MM.1S (cell line): ENCODE data around the gene SSR2.

Experiments
- DNase-seq: peaks from one replicate; pipeline ENCODE4 v3.0.0-alpha.2; 2015
- H2AFZ ChIP-seq: fragments of 300-600 bp; sonication (generic); 2 replicates; pipeline ENCODE4 v1.6.0; 2016; ENCODE audit warnings: antibody characterized with exemption, low read length
- H3F3A ChIP-seq: fragments of 300-600 bp; sonication (generic); 2 replicates; pipeline ENCODE4 v1.6.1; 2016; ENCODE audit warnings: mild to moderate bottlenecking, antibody characterized with exemption, low read length, moderate library complexity, mixed read lengths; ENCODE audit not compliant: insufficient read depth
- H3K27ac ChIP-seq: fragments of 300-600 bp; sonication (generic); 2 replicates; pipeline ENCODE4 v1.5.1; 2016; ENCODE audit warnings: mild to moderate bottlenecking, low read length
- H3K27me3 ChIP-seq: fragments of 300-600 bp; sonication (generic); replicated peaks from 2 replicates; pipeline ENCODE4 v1.6.0; 2016; ENCODE audit warnings: low read length; ENCODE audit not compliant: insufficient read depth
- H3K36me3 ChIP-seq: fragments of 300-600 bp; sonication (generic); replicated peaks from 2 replicates; pipeline ENCODE4 v1.6.1; 2016; ENCODE audit warnings: mild to moderate bottlenecking, low read length, mixed read lengths; ENCODE audit not compliant: insufficient read depth
- H3K4me1 ChIP-seq: fragments of 300-600 bp; sonication (generic); 2 replicates; pipeline ENCODE4 v1.6.1; 2016; ENCODE audit warnings: low read length, mixed read lengths
- H3K4me2 ChIP-seq: fragments of 300-600 bp; sonication (generic); 2 replicates; pipeline ENCODE4 v1.6.0; 2016; ENCODE audit warnings: low read depth, low read length
- H3K4me3 ChIP-seq: fragments of 300-600 bp; sonication (generic); 2 replicates; pipeline ENCODE4 v1.5.1; 2016; ENCODE audit warnings: low read length, mixed read lengths
- H3K79me2 ChIP-seq: fragments of 300-600 bp; sonication (generic); 2 replicates; pipeline ENCODE4 v1.6.1; 2016; ENCODE audit warnings: mixed run types, low read length, mixed read lengths
- H3K9ac ChIP-seq: fragments of 300-600 bp; sonication (generic); 2 replicates; pipeline ENCODE4 v1.6.1; 2016; ENCODE audit warnings: low read length, mixed read lengths
- H3K9me2 ChIP-seq: fragments of 300-600 bp; sonication (generic); replicated peaks from 2 replicates; pipeline ENCODE4 v1.6.1; 2016; ENCODE audit warnings: mild to moderate bottlenecking, low read length, mixed read lengths; ENCODE audit not compliant: insufficient read depth
- H3K9me3 ChIP-seq: fragments of 300-600 bp; sonication (generic); replicated peaks from 2 replicates; pipeline ENCODE4 v1.6.1; 2016; ENCODE audit warnings: mild to moderate bottlenecking, low read length, mixed read lengths; ENCODE audit not compliant: insufficient read depth
- H4K20me1 ChIP-seq: fragments of 300-600 bp; sonication (generic); 2 replicates; pipeline ENCODE4 v1.6.1; 2016; ENCODE audit warnings: mild to moderate bottlenecking, low read length, moderate library complexity, mixed read lengths; ENCODE audit not compliant: insufficient read depth
- CTCF ChIP-seq: fragments of 300-600 bp; sonication (generic); IDR thresholded peaks from 2 replicates; pipeline ENCODE4 v1.5.1; 2016; ENCODE audit warnings: antibody characterized with exemption, low read length, mixed read lengths
- EZH2 ChIP-seq: fragments of 300-600 bp; sonication (generic); optimal IDR thresholded peaks from 2 replicates; pipeline ENCODE3; 2017; ENCODE audit warnings: low read depth, mild to moderate bottlenecking, antibody characterized with exemption, low read length, mixed read lengths
- EZH2phosphoT487 ChIP-seq: fragments of 300-600 bp; sonication (generic); IDR thresholded peaks from 2 replicates; pipeline ENCODE4 v1.6.1; 2018; ENCODE audit warnings: antibody characterized with exemption, low read length

SSR2 gene

GRCh38 chr1:156033011-156033410 lies 12.3 kb upstream of the SSR2 start:
- Histone ChIP-seq H3K4me1 (peaks cover 9% of the 10 kb centered on the region), H3F3A (peaks cover 5% of the 10 kb centered on the region; the same call in 1 of the 2 replicates), H3K4me3 (no peak overlapping the region), H3K36me3 (no peaks in the 10 kb centered on the region), H3K27ac (no peak overlapping the region), H2AFZ (no peak overlapping the region), H3K9ac (no peak overlapping the region), H3K27me3 (no peaks in the 10 kb centered on the region), H3K4me2 (no peak overlapping the region), H3K9me3 (no peaks in the 10 kb centered on the region), H3K79me2 (no peaks in the 10 kb centered on the region), H4K20me1 (no peaks in the 10 kb centered on the region), H3K9me2 (no peaks in the 10 kb centered on the region)
- no peak for DNase-seq
- TF ChIP-seq EZH2 = no peak
- TF ChIP-seq EZH2phosphoT487 = no peak
- TF ChIP-seq CTCF = no peak

- Histone ChIP-seq H3K4me3 (no peak overlapping the region), H2AFZ (no peak overlapping the region), H3K4me2 (no peak overlapping the region), H3K36me3 (no peaks in the 10 kb centered on the region), H3K4me1 (no peaks in the 10 kb centered on the region), H3K79me2 (no peaks in the 10 kb centered on the region), H3K27me3 (no peaks in the 10 kb centered on the region), H3K9me3 (no peaks in the 10 kb centered on the region), H3F3A (no peaks in the 10 kb centered on the region), H3K9me2 (no peaks in the 10 kb centered on the region), H3K9ac (no peak overlapping the region), H4K20me1 (no peaks in the 10 kb centered on the region), H3K27ac (no peak overlapping the region)
- TF ChIP-seq EZH2phosphoT487 = no peak
- no peak for TF ChIP-seq EZH2
- no peak for DNase-seq
Observed at GRCh38 chr1:156026588-156026987, 5.8 kb upstream of the SSR2 start.

- Histone ChIP-seq H3K9ac (no peak overlapping the region), H3K9me2 (no peaks in the 10 kb centered on the region), H3K4me1 (no peaks in the 10 kb centered on the region), H3K27me3 (no peaks in the 10 kb centered on the region), H3K36me3 (no peaks in the 10 kb centered on the region), H2AFZ (no peak overlapping the region), H3K9me3 (no peaks in the 10 kb centered on the region), H3F3A (no peaks in the 10 kb centered on the region), H3K27ac (no peak overlapping the region), H3K79me2 (no peaks in the 10 kb centered on the region), H3K4me2 (no peak overlapping the region), H3K4me3 (no peak overlapping the region), H4K20me1 (no peaks in the 10 kb centered on the region)
- TF ChIP-seq EZH2 (no peak), EZH2phosphoT487 (no peak), CTCF (peak; percentile 42)
- no peak for DNase-seq
Observed at GRCh38 chr1:156025876-156026275, 5.1 kb upstream of the SSR2 start.

- Histone ChIP-seq H3K27me3 (no peaks in the 10 kb centered on the region), H2AFZ (no peak overlapping the region), H3K9ac (no peak overlapping the region), H3F3A (no peaks in the 10 kb centered on the region), H3K9me3 (no peaks in the 10 kb centered on the region), H3K4me2 (no peak overlapping the region), H3K9me2 (no peaks in the 10 kb centered on the region), H4K20me1 (no peaks in the 10 kb centered on the region), H3K79me2 (peaks cover 10% of the 10 kb centered on the region), H3K4me3 (no peak overlapping the region), H3K27ac (no peak overlapping the region), H3K4me1 (no peaks in the 10 kb centered on the region), H3K36me3 (no peaks in the 10 kb centered on the region)
- TF ChIP-seq EZH2 (no peak), CTCF (no peak), EZH2phosphoT487 (no peak)
- DNase-seq = no peak
Observed at GRCh38 chr1:156024801-156025200, 4.0 kb upstream of the SSR2 start.
